Measurements from ENCODE around the gene CEP95.
A peak's percentile ranks its signal among the peaks of the same experiment; 100 is the strongest.

Gene CEP95

DNA sequence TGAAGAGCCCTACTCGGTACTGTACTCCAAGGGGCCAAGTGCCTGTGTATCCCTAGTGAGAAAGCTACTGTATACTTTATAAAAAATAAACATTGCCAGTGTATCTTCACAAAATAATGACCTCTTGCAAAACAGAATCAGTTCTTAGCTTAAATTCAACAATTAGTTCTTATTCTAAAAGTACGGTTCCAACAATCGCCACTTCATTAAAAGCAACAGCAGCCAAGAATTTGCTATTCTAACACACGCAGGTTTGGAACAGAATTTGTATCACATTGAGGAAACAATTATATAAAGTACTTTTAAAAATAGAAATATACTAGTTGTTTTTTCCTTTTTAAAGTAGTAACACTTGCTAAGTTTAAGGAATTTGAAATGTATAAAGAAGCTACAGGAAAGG, 48.5 kb downstream of the CEP95 start:
- TF ChIP-seq, protein P1, sequence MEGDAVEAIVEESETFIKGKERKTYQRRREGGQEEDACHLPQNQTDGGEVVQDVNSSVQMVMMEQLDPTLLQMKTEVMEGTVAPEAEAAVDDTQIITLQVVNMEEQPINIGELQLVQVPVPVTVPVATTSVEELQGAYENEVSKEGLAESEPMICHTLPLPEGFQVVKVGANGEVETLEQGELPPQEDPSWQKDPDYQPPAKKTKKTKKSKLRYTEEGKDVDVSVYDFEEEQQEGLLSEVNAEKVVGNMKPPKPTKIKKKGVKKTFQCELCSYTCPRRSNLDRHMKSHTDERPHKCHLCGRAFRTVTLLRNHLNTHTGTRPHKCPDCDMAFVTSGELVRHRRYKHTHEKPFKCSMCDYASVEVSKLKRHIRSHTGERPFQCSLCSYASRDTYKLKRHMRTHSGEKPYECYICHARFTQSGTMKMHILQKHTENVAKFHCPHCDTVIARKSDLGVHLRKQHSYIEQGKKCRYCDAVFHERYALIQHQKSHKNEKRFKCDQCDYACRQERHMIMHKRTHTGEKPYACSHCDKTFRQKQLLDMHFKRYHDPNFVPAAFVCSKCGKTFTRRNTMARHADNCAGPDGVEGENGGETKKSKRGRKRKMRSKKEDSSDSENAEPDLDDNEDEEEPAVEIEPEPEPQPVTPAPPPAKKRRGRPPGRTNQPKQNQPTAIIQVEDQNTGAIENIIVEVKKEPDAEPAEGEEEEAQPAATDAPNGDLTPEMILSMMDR (IDR thresholded peaks at IDR 0.05; ENCODE audit: unreplicated experiment in 3 of 3) = no peak
- Mint-ChIP-seq H3K9me3 (no peaks in the 10 kb centered on the region), H3K27ac (no peak overlapping the region), H3K27me3 (ENCODE audit: low read depth) (no peaks in the 10 kb centered on the region), H3K36me3 (ENCODE audit: low read depth) (peaks cover 46% of the 10 kb centered on the region), H3K4me1 (no peaks in the 10 kb centered on the region), H3K4me3 (no peak overlapping the region)

DNA sequence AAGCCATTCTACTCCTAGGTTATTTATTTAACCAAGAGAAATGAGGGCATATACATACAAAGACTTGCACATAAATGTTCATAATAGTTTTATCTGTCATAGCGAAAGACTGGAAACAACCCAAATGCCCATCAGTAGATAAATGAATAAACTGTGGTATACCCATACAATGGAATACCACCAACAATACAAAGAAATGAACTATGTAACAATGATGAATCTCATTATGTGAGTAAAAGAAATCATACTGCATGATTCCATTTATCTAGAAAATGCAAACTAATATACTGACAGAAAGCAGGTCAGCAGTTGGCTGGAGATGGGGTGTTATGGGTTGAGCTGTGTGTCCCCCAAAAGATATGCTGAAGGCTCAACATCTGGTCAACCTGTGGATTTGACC, 57.3 kb downstream of the CEP95 start:
- no peaks in the 10 kb centered on the region for H3K27me3 Mint-ChIP-seq (ENCODE audit: low read depth)
- H3K9me3 Mint-ChIP-seq = no peaks in the 10 kb centered on the region
- TF ChIP-seq, protein P1 (IDR thresholded peaks at IDR 0.05; ENCODE audit: unreplicated experiment in 3 of 3) = no peak
- no peak overlapping the region for H3K4me3 Mint-ChIP-seq
- H3K4me1 Mint-ChIP-seq = no peaks in the 10 kb centered on the region
- H3K27ac Mint-ChIP-seq = no peak overlapping the region
- H3K36me3 Mint-ChIP-seq (ENCODE audit: low read depth) = peaks cover 47% of the 10 kb centered on the region

DNA sequence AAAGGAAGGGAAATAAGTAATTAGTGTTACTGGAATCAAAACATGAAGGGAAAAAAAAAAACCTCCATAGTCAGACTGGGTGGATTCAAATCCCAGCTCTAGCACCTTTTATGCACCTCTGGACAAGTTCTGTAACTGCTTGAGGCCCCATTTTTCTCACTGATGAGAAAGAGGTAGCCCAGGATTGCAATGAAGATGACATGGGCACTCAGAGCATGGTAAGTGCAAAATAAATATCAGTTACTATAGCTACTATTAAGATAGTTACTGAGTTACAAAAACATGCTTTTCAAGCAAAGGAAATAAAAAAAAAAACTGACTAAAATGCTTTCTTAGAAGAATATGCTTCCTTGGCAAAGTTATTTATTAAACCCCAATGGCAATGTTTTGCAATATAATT, 58.8 kb downstream of the CEP95 start:
- H3K4me1 Mint-ChIP-seq = no peaks in the 10 kb centered on the region
- no peak overlapping the region for H3K27ac Mint-ChIP-seq
- peaks cover 53% of the 10 kb centered on the region for H3K36me3 Mint-ChIP-seq (ENCODE audit: low read depth)
- H3K9me3 Mint-ChIP-seq = no peaks in the 10 kb centered on the region
- H3K4me3 Mint-ChIP-seq = no peak overlapping the region
- no peaks in the 10 kb centered on the region for H3K27me3 Mint-ChIP-seq (ENCODE audit: low read depth)
- TF ChIP-seq, protein P1 (IDR thresholded peaks at IDR 0.05; ENCODE audit: unreplicated experiment in 3 of 3) = no peak

DNA sequence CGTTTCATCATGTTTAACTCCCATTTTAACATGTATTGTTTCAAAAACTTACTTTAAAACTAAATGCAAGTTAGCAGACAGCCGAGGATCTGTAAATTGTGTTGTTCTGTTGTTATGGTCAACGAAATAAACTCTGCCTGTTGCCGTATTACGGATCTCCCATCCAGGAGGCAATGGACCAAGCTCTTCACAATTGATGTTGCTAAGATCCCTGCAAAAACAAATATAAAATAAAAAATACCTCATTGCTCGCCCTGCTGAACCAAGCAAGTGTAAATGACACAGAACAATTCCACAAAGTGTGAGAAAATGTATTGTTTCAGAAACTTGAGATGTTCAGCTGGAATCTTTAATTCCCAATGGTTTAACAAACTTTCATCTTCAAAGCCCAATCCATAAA, 65.0 kb downstream of the CEP95 start:
- H3K27ac Mint-ChIP-seq = no peak overlapping the region
- H3K9me3 Mint-ChIP-seq = no peaks in the 10 kb centered on the region
- H3K27me3 Mint-ChIP-seq (ENCODE audit: low read depth) = no peaks in the 10 kb centered on the region
- H3K36me3 Mint-ChIP-seq (ENCODE audit: low read depth) = peaks cover 42% of the 10 kb centered on the region
- H3K4me3 Mint-ChIP-seq = no peak overlapping the region
- H3K4me1 Mint-ChIP-seq = no peaks in the 10 kb centered on the region
- TF ChIP-seq, protein P1 (IDR thresholded peaks at IDR 0.05; ENCODE audit: unreplicated experiment in 3 of 3) = no peak

DNA sequence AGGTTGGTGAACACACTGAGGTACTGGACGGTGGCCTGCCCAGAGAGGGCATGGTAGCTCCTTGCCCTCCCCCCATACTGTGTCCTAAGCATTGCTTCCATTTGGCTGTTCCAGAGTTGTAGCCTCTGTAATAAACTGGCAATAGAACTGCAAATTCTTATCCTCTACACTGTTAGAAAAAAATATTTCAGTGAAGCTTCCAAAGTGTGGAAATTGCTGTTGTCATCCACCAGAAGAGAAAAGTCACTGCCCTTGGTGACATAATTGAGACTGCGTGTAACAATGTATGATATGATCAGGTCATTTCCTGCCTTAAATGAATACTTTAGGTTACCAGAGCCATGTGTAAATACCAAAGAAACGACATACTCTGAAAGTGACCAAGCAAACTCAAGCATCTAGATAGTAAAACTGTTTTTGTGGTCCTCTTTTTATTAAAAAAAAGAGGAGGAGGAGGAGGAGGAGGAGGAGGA, 65.9 kb downstream of the CEP95 start:
- TF ChIP-seq, protein P1 (IDR thresholded peaks at IDR 0.05; ENCODE audit: unreplicated experiment in 3 of 3) = no peak
- Mint-ChIP-seq H3K4me3 (no peak overlapping the region), H3K36me3 (ENCODE audit: low read depth) (peaks cover 40% of the 10 kb centered on the region), H3K27ac (peak overlapping the region in 1 of 3 experiments; percentile 58), H3K9me3 (no peaks in the 10 kb centered on the region), H3K4me1 (no peaks in the 10 kb centered on the region), H3K27me3 (ENCODE audit: low read depth) (no peaks in the 10 kb centered on the region)

DNA sequence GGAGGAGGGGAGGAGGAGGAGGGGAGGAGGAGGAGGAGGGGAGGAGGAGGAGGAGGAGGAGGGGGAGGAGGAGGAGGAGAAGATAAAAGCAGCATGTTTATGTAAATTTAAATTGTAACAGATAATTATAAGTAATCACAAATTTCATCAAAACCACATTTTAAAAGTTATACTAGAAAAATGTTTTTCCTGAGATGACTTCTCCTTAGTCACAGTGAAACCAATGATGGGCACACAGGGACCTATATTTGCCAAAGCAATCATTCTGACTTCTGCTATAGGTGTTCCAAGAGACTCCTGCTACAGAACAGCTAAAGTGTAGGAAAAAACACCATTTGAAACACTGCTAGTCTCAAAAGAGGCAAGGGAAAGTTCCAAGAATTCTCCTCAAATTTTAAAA, 66.4 kb downstream of the CEP95 start:
- no peaks in the 10 kb centered on the region for H3K9me3 Mint-ChIP-seq

More for the DNA sequence above, 66.4 kb downstream of the CEP95 start:
- peaks cover 42% of the 10 kb centered on the region for H3K36me3 Mint-ChIP-seq (ENCODE audit: low read depth)
- no peak overlapping the region for H3K4me3 Mint-ChIP-seq
- no peaks in the 10 kb centered on the region for H3K27me3 Mint-ChIP-seq (ENCODE audit: low read depth)
- H3K27ac Mint-ChIP-seq = no peak overlapping the region
- TF ChIP-seq, protein P1 (IDR thresholded peaks at IDR 0.05; ENCODE audit: unreplicated experiment in 3 of 3) = no peak
- H3K4me1 Mint-ChIP-seq = no peaks in the 10 kb centered on the region

Measured in nephron (organoid).